GM12878 (cell line): ENCODE results near the gene TNFRSF6B. TPM values are rescaled to one million over a fixed set of nuclear protein-coding genes. Genes with fewer than 3 reads are reported as not detected.

ENCODE experiments used
- ATAC-seq: fragments of 200-7000 bp; cut with Tn5 transposase; 3 replicates; pipeline ENCODE4 v1.9.1; 2020; ENCODE audit warnings: mild to moderate bottlenecking, moderate library complexity
- BruUV-seq: library from RNA; stranded (reverse); fragments of 400-500 nt; replicated peaks from 2 replicates; lab custom pipeline; 2021; lab: Mats Ljungman, UMichigan
- CTCF ChIA-PET: fragments of 300-600 bp; sonication (Branson Sonifier 250); formaldehyde crosslinking; extraction: SDS; loops from one replicate; lab custom pipeline; 2021; ENCODE audit warnings: inconsistent platforms; lab: Yijun Ruan, JAX
- POLR2A ChIA-PET: fragments of 350-600 bp; formaldehyde crosslinking; extraction: SDS; loops from one replicate; lab custom pipeline; 2021; ENCODE audit warnings: inconsistent platforms; lab: Charles Lee
- RAD21 ChIA-PET: fragments of 300-600 bp; sonication (Branson Sonifier 250); formaldehyde crosslinking; loops from one replicate; lab custom pipeline; 2023; ENCODE audit warnings: antibody characterized with exemption; ENCODE audit not compliant: unreplicated experiment; lab: Charles Lee
- SMC1A ChIA-PET: fragments of 300-600 bp; sonication (Branson Sonifier 250); formaldehyde crosslinking; loops from one replicate; lab custom pipeline; 2023; ENCODE audit not compliant: unreplicated experiment, uncharacterized antibody; lab: Charles Lee
- DNase-seq: peaks from one replicate; pipeline ENCODE4 v3.0.0-alpha.2; 2011; ENCODE audit warnings: low read depth, low spot score
- FAIRE-seq: peaks from 3 replicates; lab custom pipeline; 2011; peaks lifted over from hg19 to GRCh38; lab: Jason Lieb, UNC
- H2AFZ ChIP-seq: 2 replicates; pipeline ENCODE4 v1.6.0; 2011; ENCODE audit warnings: low read depth, low read length, control low read depth; ENCODE audit not compliant: control insufficient read depth
- H3K27ac ChIP-seq: 2 replicates; pipeline ENCODE4 v1.5.1; 2011; ENCODE audit warnings: control low read depth; ENCODE audit not compliant: control insufficient read depth, insufficient read depth
- H3K27me3 ChIP-seq, 2 experiments: replicated peaks in 1 of 2; 2 replicates each; pipeline versions ENCODE4 v1.6.0 to v1.6.1; 2011; ENCODE audit warnings: low read length in 1 of 2; ENCODE audit not compliant: control insufficient read depth in 2 of 2, insufficient read depth in 2 of 2
- H3K36me3 ChIP-seq, 2 experiments: 2 replicates each; pipeline ENCODE4 v1.5.1; 2011; ENCODE audit warnings: low read length in 1 of 2; ENCODE audit not compliant: control insufficient read depth in 2 of 2, insufficient read depth in 2 of 2
- H3K4me1 ChIP-seq: 2 replicates; pipeline ENCODE4 v1.6.1; 2011; ENCODE audit warnings: mild to moderate bottlenecking, low read length, moderate library complexity, mixed read lengths; ENCODE audit not compliant: control insufficient read depth, insufficient read depth
- H3K4me2 ChIP-seq: 2 replicates; pipeline ENCODE4 v1.6.0; 2011; ENCODE audit warnings: control low read depth; ENCODE audit not compliant: control insufficient read depth, insufficient read depth
- H3K4me3 ChIP-seq: fragments of 200-600 bp; sonication (generic); 2 replicates; pipeline ENCODE4 v1.5.1; 2016
- H3K79me2 ChIP-seq: 2 replicates; pipeline ENCODE4 v1.6.0; 2011; ENCODE audit warnings: low read length; ENCODE audit not compliant: control insufficient read depth, insufficient read depth
- H3K9ac ChIP-seq: 2 replicates; pipeline ENCODE4 v1.8.0; 2011; ENCODE audit warnings: low read length, control low read depth, mixed read lengths; ENCODE audit not compliant: control insufficient read depth, insufficient read depth
- H3K9me3 ChIP-seq: replicated peaks from 3 replicates; pipeline ENCODE4 v1.5.1; 2011; ENCODE audit warnings: mild to moderate bottlenecking, low read length; ENCODE audit not compliant: control insufficient read depth, insufficient read depth
- H4K20me1 ChIP-seq: 2 replicates; pipeline ENCODE4 v1.6.0; 2011; ENCODE audit not compliant: control insufficient read depth, insufficient read depth
- BRCA1 ChIP-seq: IDR thresholded peaks from 2 replicates; pipeline ENCODE4 v1.6.1; 2011; ENCODE audit warnings: low read depth, low read length, improper control_type of control experiment
- CHD1 ChIP-seq: IDR thresholded peaks from 2 replicates; pipeline ENCODE4 v1.6.1; 2012; ENCODE audit warnings: low read depth, low read length, improper control_type of control experiment
- EZH2 ChIP-seq: IDR thresholded peaks from 2 replicates; pipeline ENCODE4 v1.6.1; 2012; ENCODE audit warnings: low read depth, mild to moderate bottlenecking, control low read depth, inconsistent platforms, low read length, borderline replicate concordance; ENCODE audit not compliant: control insufficient read depth
- FOXM1 ChIP-seq: IDR thresholded peaks from 2 replicates; pipeline ENCODE4 v1.6.1; 2012; ENCODE audit warnings: low read depth, mild to moderate bottlenecking, inconsistent platforms, low read length, moderate library complexity
- IRF4 ChIP-seq: IDR thresholded peaks from 2 replicates; pipeline ENCODE4 v1.6.1; 2011; ENCODE audit warnings: low read depth, low read length
- NR2C2 ChIP-seq: IDR thresholded peaks from 2 replicates; pipeline ENCODE4 v1.6.1; 2011; ENCODE audit warnings: borderline replicate concordance, low read depth; ENCODE audit not compliant: control insufficient read depth, insufficient read length
- TCF12 ChIP-seq: IDR thresholded peaks from 2 replicates; pipeline ENCODE4 v1.6.1; 2011; ENCODE audit warnings: low read depth, mild to moderate bottlenecking, low read length
- WGBS: methylation state at CpG from one replicate; pipeline ENCODE4 v1.1.6; 2016; ENCODE audit warnings: low lambda C conversion rate; ENCODE audit not compliant: insufficient replicate concordance, insufficient coverage; ENCODE audit errors: missing lambda C conversion rate; 5-methylcytosine and 5-hydroxymethylcytosine counted together
- in situ Hi-C: fragments of 300-500 bp; cut with MboI; formaldehyde crosslinking; loops from 9 replicates; pipeline ENCODE4 v1.14.3; 2018; ENCODE audit warnings: mixed read lengths
- intact Hi-C: fragments of 100-400 bp; cut with micrococcal nuclease; formaldehyde crosslinking; loops from one replicate; pipeline ENCODE4 v1.14.2; 2022; ENCODE audit not compliant: unreplicated experiment
- polyA plus RNA-seq, 11 experiments: library from polyadenylated mRNA; depleted of rRNA in 4 of 11; unstranded in 6 of 11; stranded (reverse) in 5 of 11; fragments of >200 nt; fragmentation: Nextera tagmentation in 4 of 11; fragmentation: Illumina TruSeq in 1 of 11; extraction: Ambion mirVana in 4 of 11; extraction: Trizol in 1 of 11; gene quantifications; 1 replicate in 1 of 11; 2 replicates in 10 of 11; pipeline versions ENCODE4 v1.2.1 to v1.2.3, GENCODE V29; 2011 to 2016; ENCODE audit warnings: inconsistent platforms in 2 of 11, missing spikeins in 2 of 11, low read depth in 1 of 11
- total RNA-seq, 4 experiments: library from RNA; depleted of rRNA in 3 of 4; stranded (reverse); fragments of >200 nt in 3 of 4; fragmentation: Illumina TruSeq in 1 of 4; extraction: Trizol in 1 of 4; gene quantifications; 2 replicates each; pipeline versions ENCODE4 v1.2.1 to v1.2.3, GENCODE V29; 2013 to 2021
- TF ChIP-seq, protein P1 (sequence below): fragments of 450-650 bp; IDR thresholded peaks from 2 replicates; pipeline ENCODE4 v1.6.1; 2017; ENCODE audit warnings: antibody characterized with exemption, mild to moderate bottlenecking, moderate library complexity
- TF ChIP-seq, protein P2 (sequence below): IDR thresholded peaks from 2 replicates; pipeline ENCODE4 v1.6.1; 2012; ENCODE audit warnings: low read length, inconsistent platforms

The TNFRSF6B gene
- total and polyA plus RNA-seq, 10 of the 15 experiments (the other 5 are each of a cell fraction or from before 2014, with no cell fraction given): 0.67 to 2.2 (median 1.8) TPM; not detected in 7

DNA sequence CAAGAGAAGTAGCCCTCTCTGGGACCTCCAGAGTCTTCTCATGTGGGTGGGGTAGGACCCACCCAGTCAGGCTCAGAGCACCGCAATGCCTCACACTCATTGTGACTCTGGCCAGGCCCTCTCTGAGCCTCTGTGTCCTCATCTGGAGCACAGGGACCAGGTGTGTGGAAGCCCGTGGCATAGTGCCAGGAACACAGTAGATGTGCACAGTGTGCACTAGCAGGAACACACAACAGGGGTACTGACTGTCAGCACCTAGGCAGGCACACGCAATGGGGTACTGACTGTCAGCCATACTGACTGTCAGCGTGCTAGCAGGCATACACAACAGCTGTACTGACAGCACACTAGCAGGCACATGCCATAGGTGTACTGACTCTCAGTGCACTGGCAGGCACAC is 41.2 kb upstream of the TNFRSF6B start:
- 52% methylated on average over 4 of the region's 4 CpGs for WGBS
- no peak for DNase-seq
- no peak overlapping the region for H2AFZ ChIP-seq
- H3K79me2 ChIP-seq: peaks cover 10% of the 10 kb centered on the region
- no peak for TF ChIP-seq BRCA1
- no peak for TF ChIP-seq FOXM1
- TF ChIP-seq IRF4: no peak
- TF ChIP-seq, protein P1, sequence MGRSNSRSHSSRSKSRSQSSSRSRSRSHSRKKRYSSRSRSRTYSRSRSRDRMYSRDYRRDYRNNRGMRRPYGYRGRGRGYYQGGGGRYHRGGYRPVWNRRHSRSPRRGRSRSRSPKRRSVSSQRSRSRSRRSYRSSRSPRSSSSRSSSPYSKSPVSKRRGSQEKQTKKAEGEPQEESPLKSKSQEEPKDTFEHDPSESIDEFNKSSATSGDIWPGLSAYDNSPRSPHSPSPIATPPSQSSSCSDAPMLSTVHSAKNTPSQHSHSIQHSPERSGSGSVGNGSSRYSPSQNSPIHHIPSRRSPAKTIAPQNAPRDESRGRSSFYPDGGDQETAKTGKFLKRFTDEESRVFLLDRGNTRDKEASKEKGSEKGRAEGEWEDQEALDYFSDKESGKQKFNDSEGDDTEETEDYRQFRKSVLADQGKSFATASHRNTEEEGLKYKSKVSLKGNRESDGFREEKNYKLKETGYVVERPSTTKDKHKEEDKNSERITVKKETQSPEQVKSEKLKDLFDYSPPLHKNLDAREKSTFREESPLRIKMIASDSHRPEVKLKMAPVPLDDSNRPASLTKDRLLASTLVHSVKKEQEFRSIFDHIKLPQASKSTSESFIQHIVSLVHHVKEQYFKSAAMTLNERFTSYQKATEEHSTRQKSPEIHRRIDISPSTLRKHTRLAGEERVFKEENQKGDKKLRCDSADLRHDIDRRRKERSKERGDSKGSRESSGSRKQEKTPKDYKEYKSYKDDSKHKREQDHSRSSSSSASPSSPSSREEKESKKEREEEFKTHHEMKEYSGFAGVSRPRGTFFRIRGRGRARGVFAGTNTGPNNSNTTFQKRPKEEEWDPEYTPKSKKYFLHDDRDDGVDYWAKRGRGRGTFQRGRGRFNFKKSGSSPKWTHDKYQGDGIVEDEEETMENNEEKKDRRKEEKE: no peak
- no peak for TF ChIP-seq TCF12
- no peak for TF ChIP-seq EZH2
- TF ChIP-seq, protein P2, sequence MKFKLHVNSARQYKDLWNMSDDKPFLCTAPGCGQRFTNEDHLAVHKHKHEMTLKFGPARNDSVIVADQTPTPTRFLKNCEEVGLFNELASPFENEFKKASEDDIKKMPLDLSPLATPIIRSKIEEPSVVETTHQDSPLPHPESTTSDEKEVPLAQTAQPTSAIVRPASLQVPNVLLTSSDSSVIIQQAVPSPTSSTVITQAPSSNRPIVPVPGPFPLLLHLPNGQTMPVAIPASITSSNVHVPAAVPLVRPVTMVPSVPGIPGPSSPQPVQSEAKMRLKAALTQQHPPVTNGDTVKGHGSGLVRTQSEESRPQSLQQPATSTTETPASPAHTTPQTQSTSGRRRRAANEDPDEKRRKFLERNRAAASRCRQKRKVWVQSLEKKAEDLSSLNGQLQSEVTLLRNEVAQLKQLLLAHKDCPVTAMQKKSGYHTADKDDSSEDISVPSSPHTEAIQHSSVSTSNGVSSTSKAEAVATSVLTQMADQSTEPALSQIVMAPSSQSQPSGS: no peak
- no peak for TF ChIP-seq NR2C2
- TF ChIP-seq CHD1: no peak
- BruUV-seq: no TSS peak
- no peak for FAIRE-seq
- H3K4me1 ChIP-seq: peaks cover 8% of the 10 kb centered on the region
- no peaks in the 10 kb centered on the region for H4K20me1 ChIP-seq
- RAD21 ChIA-PET: interaction anchor here (1.2 kb wide), 1 partner anchor 14 kb away, joined by 5 read pairs; no protein-coding TSS in a partner anchor
- intact Hi-C loops: no loop called here
- H3K27me3 ChIP-seq: peaks cover 4 to 7% of the 10 kb centered on the region in 2 experiments; a peak in 3 of 4 replicates
- H3K9me3 ChIP-seq: no peaks in the 10 kb centered on the region
- no peak overlapping the region for H3K9ac ChIP-seq
- H3K4me2 ChIP-seq: no peak overlapping the region
- no peak overlapping the region for H3K27ac ChIP-seq
- POLR2A ChIA-PET: no interaction called here
- in situ Hi-C loops: no loop called here
- CTCF ChIA-PET: no interaction called here
- H3K4me3 ChIP-seq: no peak overlapping the region
- SMC1A ChIA-PET: no interaction called here
- no peaks in the 10 kb centered on the region for H3K36me3 ChIP-seq
- ATAC-seq: no peak
